Mononuclear cell (primary cell): ENCODE results near the gene FRAS1. TPM values are rescaled to one million over a fixed set of nuclear protein-coding genes. Genes with fewer than 3 reads are reported as not detected.
A peak's percentile ranks its signal among the peaks of the same experiment; 100 is the strongest.
"Not testable (repeated sequence)": the region's sequence is repeated elsewhere in the genome, so short reads cannot be mapped to it uniquely, and the experiment has no call there.

Source experiments
- H3K27me3 ChIP-seq: 2 replicates; pipeline ENCODE4 v1.6.0; 2011; ENCODE audit warnings: low read length, control low read depth; ENCODE audit not compliant: insufficient read depth
- H3K4me1 ChIP-seq: 2 replicates; pipeline ENCODE4 v1.5.1; 2011; ENCODE audit warnings: mild to moderate bottlenecking, low read length, control low read depth; ENCODE audit not compliant: insufficient read depth
- H3K4me3 ChIP-seq: 2 replicates; pipeline ENCODE4 v1.5.1; 2011; ENCODE audit warnings: mild to moderate bottlenecking, low read length, moderate library complexity
- H3K9me3 ChIP-seq: 2 replicates; pipeline ENCODE4 v1.5.1; 2011; ENCODE audit warnings: low read depth, mild to moderate bottlenecking, control low read depth, low read length
- total RNA-seq: library from RNA; depleted of rRNA; stranded (reverse); fragments of >200 nt; gene quantifications from one replicate; pipeline ENCODE4 v1.2.3, GENCODE V29; 2012

Gene FRAS1
- under 0.01 TPM for total RNA-seq

GRCh38 chr4:78057135-78057599, at the start of gene FRAS1:
Gene FRAS1 (plus strand): TSS chr4:78057323. CDS start chr4:78058010, 687 bp downstream.
- Histone ChIP-seq H3K4me1 (peaks cover 35% of the 10 kb centered on the region), H3K27me3 (peaks cover 78% of the 10 kb centered on the region), H3K4me3 (peak within 1 kb of the TSS; percentile 33), H3K9me3 (no peaks in the 10 kb centered on the region)

GRCh38 chr4:78011003-78011402, 46.1 kb upstream of the FRAS1 start:
- not testable (repeated sequence) for H3K4me1 ChIP-seq, H3K4me3 ChIP-seq

GRCh38 chr4:78014889-78015886, 41.9 kb upstream of the FRAS1 start:
- Histone ChIP-seq H3K4me3 (no peak overlapping the region), H3K4me1 (no peaks in the 10 kb centered on the region), H3K9me3 (peaks cover 8% of the 10 kb centered on the region), H3K27me3 (no peaks in the 10 kb centered on the region)

More at GRCh38 chr4:78011003-78011402, 46.1 kb upstream of the FRAS1 start:
- not testable (repeated sequence) for H3K27me3 ChIP-seq, H3K9me3 ChIP-seq

GRCh38 chr4:78018271-78019049, 38.7 kb upstream of the FRAS1 start:
- no peaks in the 10 kb centered on the region for H3K27me3 ChIP-seq
- H3K4me1 ChIP-seq: no peaks in the 10 kb centered on the region

GRCh38 chr4:78019414-78019813, 37.7 kb upstream of the FRAS1 start:
- H3K9me3 ChIP-seq: no peaks in the 10 kb centered on the region
- no peak overlapping the region for H3K4me3 ChIP-seq
- no peaks in the 10 kb centered on the region for H3K27me3 ChIP-seq
- no peaks in the 10 kb centered on the region for H3K4me1 ChIP-seq

More at GRCh38 chr4:78018271-78019049, 38.7 kb upstream of the FRAS1 start:
- Histone ChIP-seq H3K4me3 (no peak overlapping the region), H3K9me3 (no peaks in the 10 kb centered on the region)

GRCh38 chr4:78020677-78021076, 36.4 kb upstream of the FRAS1 start:
- H3K4me1 ChIP-seq: no peaks in the 10 kb centered on the region
- no peaks in the 10 kb centered on the region for H3K9me3 ChIP-seq
- no peaks in the 10 kb centered on the region for H3K27me3 ChIP-seq
- no peak overlapping the region for H3K4me3 ChIP-seq

GRCh38 chr4:78022517-78022916, 34.6 kb upstream of the FRAS1 start:
- Histone ChIP-seq H3K27me3 (no peaks in the 10 kb centered on the region), H3K9me3 (no peaks in the 10 kb centered on the region), H3K4me3 (no peak overlapping the region), H3K4me1 (no peaks in the 10 kb centered on the region)

- Histone ChIP-seq H3K27me3 (peaks cover under 1% of the 10 kb centered on the region), H3K4me1 (no peaks in the 10 kb centered on the region), H3K9me3 (no peaks in the 10 kb centered on the region), H3K4me3 (no peak overlapping the region)
Observed at GRCh38 chr4:78024085-78024484, 33.0 kb upstream of the FRAS1 start.

- Histone ChIP-seq H3K27me3 (peaks cover 4% of the 10 kb centered on the region), H3K4me3 (no peak overlapping the region), H3K4me1 (no peaks in the 10 kb centered on the region), H3K9me3 (no peaks in the 10 kb centered on the region)
Observed at GRCh38 chr4:78024576-78025091, 32.5 kb upstream of the FRAS1 start.

GRCh38 chr4:78031417-78031950, 25.6 kb upstream of the FRAS1 start:
- no peak overlapping the region for H3K4me3 ChIP-seq
- no peaks in the 10 kb centered on the region for H3K9me3 ChIP-seq
- H3K27me3 ChIP-seq: peaks cover 4% of the 10 kb centered on the region
- no peaks in the 10 kb centered on the region for H3K4me1 ChIP-seq

- Histone ChIP-seq H3K4me1 (no peaks in the 10 kb centered on the region), H3K4me3 (no peak overlapping the region), H3K27me3 (peaks cover 4% of the 10 kb centered on the region), H3K9me3 (no peaks in the 10 kb centered on the region)
Observed at GRCh38 chr4:78032446-78032845, 24.7 kb upstream of the FRAS1 start.

- no peaks in the 10 kb centered on the region for H3K4me1 ChIP-seq
- H3K4me3 ChIP-seq: no peak overlapping the region
- peaks cover 4% of the 10 kb centered on the region for H3K27me3 ChIP-seq
- no peaks in the 10 kb centered on the region for H3K9me3 ChIP-seq
Observed at GRCh38 chr4:78032929-78033328, 24.2 kb upstream of the FRAS1 start.

- Histone ChIP-seq H3K9me3 (no peaks in the 10 kb centered on the region), H3K4me3 (no peak overlapping the region), H3K27me3 (peaks cover 4% of the 10 kb centered on the region), H3K4me1 (no peaks in the 10 kb centered on the region)
Observed at GRCh38 chr4:78033861-78034260, 23.3 kb upstream of the FRAS1 start.

GRCh38 chr4:78038704-78039103, 18.4 kb upstream of the FRAS1 start:
- no peaks in the 10 kb centered on the region for H3K27me3 ChIP-seq

GRCh38 chr4:78039678-78040077, 17.4 kb upstream of the FRAS1 start:
- H3K9me3 ChIP-seq: no peaks in the 10 kb centered on the region
- no peaks in the 10 kb centered on the region for H3K4me1 ChIP-seq
- H3K27me3 ChIP-seq: no peaks in the 10 kb centered on the region
- H3K4me3 ChIP-seq: no peak overlapping the region

More at GRCh38 chr4:78038704-78039103, 18.4 kb upstream of the FRAS1 start:
- Histone ChIP-seq H3K9me3 (no peaks in the 10 kb centered on the region), H3K4me3 (no peak overlapping the region), H3K4me1 (no peaks in the 10 kb centered on the region)
